ENCODE results near the gene ADAMTS18.

Gene ADAMTS18

DNA sequence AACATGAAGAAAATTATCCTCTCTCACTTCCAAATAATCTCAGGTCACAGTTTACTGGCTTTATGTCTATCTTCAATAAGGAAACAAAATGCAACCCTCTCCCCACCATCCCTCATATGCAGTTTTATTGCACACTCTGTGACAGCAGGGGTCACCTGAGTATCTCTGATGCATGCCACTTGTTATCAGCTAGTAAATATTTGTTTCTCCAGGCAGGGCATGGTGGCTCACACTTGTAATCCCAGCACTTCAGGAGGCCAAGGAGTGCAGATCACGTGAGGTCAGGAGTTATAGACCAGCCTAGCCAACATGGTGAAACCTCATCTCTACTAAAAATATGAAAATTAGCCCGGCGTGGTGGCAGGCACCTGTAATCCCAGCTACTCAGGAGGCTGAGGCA is 61.1 kb downstream of the ADAMTS18 start:
- TF ChIP-seq, protein P1, sequence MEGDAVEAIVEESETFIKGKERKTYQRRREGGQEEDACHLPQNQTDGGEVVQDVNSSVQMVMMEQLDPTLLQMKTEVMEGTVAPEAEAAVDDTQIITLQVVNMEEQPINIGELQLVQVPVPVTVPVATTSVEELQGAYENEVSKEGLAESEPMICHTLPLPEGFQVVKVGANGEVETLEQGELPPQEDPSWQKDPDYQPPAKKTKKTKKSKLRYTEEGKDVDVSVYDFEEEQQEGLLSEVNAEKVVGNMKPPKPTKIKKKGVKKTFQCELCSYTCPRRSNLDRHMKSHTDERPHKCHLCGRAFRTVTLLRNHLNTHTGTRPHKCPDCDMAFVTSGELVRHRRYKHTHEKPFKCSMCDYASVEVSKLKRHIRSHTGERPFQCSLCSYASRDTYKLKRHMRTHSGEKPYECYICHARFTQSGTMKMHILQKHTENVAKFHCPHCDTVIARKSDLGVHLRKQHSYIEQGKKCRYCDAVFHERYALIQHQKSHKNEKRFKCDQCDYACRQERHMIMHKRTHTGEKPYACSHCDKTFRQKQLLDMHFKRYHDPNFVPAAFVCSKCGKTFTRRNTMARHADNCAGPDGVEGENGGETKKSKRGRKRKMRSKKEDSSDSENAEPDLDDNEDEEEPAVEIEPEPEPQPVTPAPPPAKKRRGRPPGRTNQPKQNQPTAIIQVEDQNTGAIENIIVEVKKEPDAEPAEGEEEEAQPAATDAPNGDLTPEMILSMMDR (IDR thresholded peaks at IDR 0.05; ENCODE audit: low read depth, low read length, missing control alignments), result no peak
- no peak overlapping the region for H3K4me3 ChIP-seq (replicated peaks; ENCODE audit: low read depth, low read length)
- DNase-seq (ENCODE audit: extremely low read depth, low read depth), result no peak

DNA sequence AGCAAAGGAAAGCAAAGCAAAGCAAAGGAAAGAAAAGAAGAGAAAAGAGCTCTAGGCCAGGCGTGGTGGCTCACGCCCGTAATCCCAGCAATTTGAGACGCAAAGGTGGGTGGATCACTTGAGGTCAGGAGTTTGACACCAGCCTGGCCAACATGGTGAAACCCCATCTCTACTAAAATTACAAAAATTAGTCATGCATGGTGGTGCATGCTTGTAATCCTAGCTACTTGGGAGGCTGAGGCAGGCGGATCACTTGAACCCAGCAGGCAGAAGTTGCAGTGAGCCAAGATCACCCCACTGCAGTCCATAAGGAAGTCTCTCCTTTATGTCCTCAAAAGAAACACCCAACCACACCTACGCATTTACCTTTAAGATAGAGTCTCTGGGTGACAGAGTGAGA is 70.1 kb downstream of the ADAMTS18 start:
- H3K4me3 ChIP-seq (replicated peaks; ENCODE audit: low read depth, low read length), result no peak overlapping the region
- TF ChIP-seq, protein P1 (IDR thresholded peaks at IDR 0.05; ENCODE audit: low read depth, low read length, missing control alignments), result no peak
- no peak for DNase-seq (ENCODE audit: extremely low read depth, low read depth)

DNA sequence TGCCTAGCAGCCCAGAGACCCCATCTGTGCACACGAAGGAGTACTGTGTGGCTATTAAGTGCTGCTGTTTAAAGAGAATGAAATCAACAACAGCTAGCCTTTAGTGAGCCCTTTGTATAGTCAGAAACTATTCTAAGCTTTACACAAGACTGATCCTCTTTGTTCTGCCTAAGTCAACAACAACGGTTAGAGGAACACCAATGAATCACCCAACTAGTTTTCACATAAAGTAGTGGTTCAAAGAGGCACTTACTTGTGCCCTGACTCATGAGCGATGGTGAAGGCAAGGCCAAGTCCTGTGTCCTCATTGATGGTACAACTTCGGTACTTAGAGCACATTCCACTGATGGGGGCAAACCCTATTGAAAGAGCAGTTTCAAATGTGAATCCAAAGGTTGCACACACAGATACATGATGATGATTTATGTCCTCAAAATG is 75.8 kb downstream of the ADAMTS18 start:
- no peak for DNase-seq (ENCODE audit: extremely low read depth, low read depth)
- TF ChIP-seq, protein P1 (IDR thresholded peaks at IDR 0.05; ENCODE audit: low read depth, low read length, missing control alignments), result no peak
- no peak overlapping the region for H3K4me3 ChIP-seq (replicated peaks; ENCODE audit: low read depth, low read length)

DNA sequence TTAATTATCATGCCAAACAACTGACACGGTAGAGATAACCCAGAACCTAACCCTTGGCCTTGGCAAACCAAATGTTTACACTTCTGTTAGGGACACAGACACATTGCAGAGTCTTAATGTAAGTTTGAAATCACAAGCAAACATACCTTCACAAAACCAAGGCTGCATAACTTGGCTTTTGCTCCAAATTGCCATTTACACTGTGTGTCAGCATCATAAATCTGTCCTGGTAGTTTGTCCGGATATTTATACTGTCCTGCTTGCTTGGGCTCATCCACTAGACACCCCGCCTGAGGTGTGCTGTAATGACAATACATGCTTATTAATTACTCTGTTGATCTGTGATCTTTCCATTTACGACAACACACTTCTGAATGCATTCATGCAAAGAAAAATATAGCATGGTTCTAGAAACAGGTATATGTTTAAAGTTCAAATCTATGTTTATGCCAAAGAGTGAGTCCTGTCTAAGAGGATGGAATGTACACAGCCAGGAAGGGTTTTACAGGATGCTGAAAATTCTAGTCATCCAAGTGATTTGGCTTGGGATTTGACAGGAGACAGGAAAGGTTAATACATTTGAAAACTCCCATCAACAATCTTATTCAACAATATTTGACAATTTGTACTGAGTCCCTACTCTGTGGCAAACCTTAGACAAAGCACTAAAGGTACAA is 81.1 kb downstream of the ADAMTS18 start:
- DNase-seq (ENCODE audit: extremely low read depth, low read depth), result no peak

DNA sequence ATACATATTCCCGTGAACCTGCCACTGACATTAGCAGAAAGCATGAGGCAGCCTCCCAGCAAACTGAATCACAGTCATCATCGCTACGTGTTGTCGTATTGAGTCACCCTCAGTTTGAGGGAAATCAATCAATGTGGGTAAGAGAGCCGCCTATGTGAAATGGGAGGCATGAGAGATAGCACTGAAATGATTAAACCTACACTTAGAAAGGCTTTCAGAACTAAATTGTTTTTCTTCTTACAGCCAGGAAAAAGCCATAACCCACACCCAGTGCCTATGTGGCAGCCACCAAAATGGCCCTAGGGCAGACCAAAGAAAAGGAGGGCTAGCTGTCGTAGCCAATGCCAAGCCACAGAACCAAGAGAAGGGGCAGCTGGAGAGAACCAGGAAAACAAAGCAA is 90.5 kb downstream of the ADAMTS18 start:
- no peak for DNase-seq (ENCODE audit: extremely low read depth, low read depth)
- H3K4me3 ChIP-seq (replicated peaks; ENCODE audit: low read depth, low read length), result no peak overlapping the region
- TF ChIP-seq, protein P1 (IDR thresholded peaks at IDR 0.05; ENCODE audit: low read depth, low read length, missing control alignments), result no peak

More for the DNA sequence above, 81.1 kb downstream of the ADAMTS18 start:
- H3K4me3 ChIP-seq (replicated peaks; ENCODE audit: low read depth, low read length), result no peak overlapping the region
- TF ChIP-seq, protein P1 (IDR thresholded peaks at IDR 0.05; ENCODE audit: low read depth, low read length, missing control alignments), result no peak

DNA sequence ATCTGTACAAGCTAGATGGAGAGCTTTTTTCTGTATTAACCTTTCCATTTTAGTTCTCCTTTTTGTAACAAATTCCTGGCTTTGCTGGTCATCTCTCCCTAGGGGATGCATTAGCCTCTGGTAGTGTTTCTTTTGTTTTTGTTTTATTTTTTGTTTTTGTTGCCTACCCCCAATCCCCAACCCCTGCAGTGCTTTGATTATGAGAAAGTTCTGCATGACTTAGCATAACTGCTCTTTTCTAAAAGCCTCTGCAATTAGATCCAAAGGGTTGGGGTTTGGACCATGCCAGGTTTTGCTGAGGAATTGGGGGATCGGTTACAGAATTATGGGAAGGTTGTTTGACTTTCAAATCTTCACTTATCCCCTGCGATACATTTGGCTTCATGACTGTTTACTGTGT is 98.2 kb downstream of the ADAMTS18 start:
- H3K4me3 ChIP-seq (replicated peaks; ENCODE audit: low read depth, low read length), result no peak overlapping the region
- DNase-seq (ENCODE audit: extremely low read depth, low read depth), result no peak
- TF ChIP-seq, protein P1 (IDR thresholded peaks at IDR 0.05; ENCODE audit: low read depth, low read length, missing control alignments), result no peak
